HUES48 (cell line): ENCODE results near the gene PPP1CA.
"Not testable (repeated sequence)": the region's sequence is repeated elsewhere in the genome, so short reads cannot be mapped to it uniquely, and the experiment has no call there.

ENCODE experiments used
- H3K27ac ChIP-seq: one replicate; pipeline ENCODE4 v1.7.0; 2013; ENCODE audit warnings: low read depth, low read length, inconsistent platforms
- H3K27me3 ChIP-seq: 2 replicates; pipeline ENCODE4 v1.6.1; 2013; ENCODE audit warnings: mild to moderate bottlenecking, low read length; ENCODE audit not compliant: control insufficient read depth, insufficient read depth
- H3K36me3 ChIP-seq: 2 replicates; pipeline ENCODE4 v1.6.1; 2013; ENCODE audit warnings: low read length; ENCODE audit not compliant: control insufficient read depth, insufficient read depth
- H3K4me1 ChIP-seq: 2 replicates; pipeline ENCODE4 v1.6.1; 2013; ENCODE audit warnings: mild to moderate bottlenecking, low read length; ENCODE audit not compliant: control insufficient read depth, insufficient read depth
- H3K4me3 ChIP-seq: 2 replicates; pipeline ENCODE4 v1.5.1; 2013; ENCODE audit warnings: mild to moderate bottlenecking, low read depth, low read length
- H3K9ac ChIP-seq: 2 replicates; pipeline ENCODE4 v1.6.1; 2013; ENCODE audit warnings: mild to moderate bottlenecking, low read depth, low read length, moderate library complexity
- H3K9me3 ChIP-seq: 2 replicates; pipeline ENCODE4 v1.6.1; 2013; ENCODE audit warnings: low read length; ENCODE audit not compliant: control insufficient read depth, insufficient read depth

PPP1CA gene

GRCh38 chr11:67405688-67406339 is 4.2 kb upstream of the PPP1CA start:
- H3K9ac ChIP-seq: no peak overlapping the region
- H3K9me3 ChIP-seq: no peaks in the 10 kb centered on the region
- no peak overlapping the region for H3K27ac ChIP-seq
- H3K4me1 ChIP-seq: peaks cover 13% of the 10 kb centered on the region
- no peak overlapping the region for H3K4me3 ChIP-seq
- H3K27me3 ChIP-seq: no peaks in the 10 kb centered on the region
- no peaks in the 10 kb centered on the region for H3K36me3 ChIP-seq

GRCh38 chr11:67405196-67405567 is 3.5 kb upstream of the PPP1CA start:
- H3K9ac ChIP-seq: no peak overlapping the region
- H3K36me3 ChIP-seq: peaks cover 4% of the 10 kb centered on the region; the same call in 1 of the 2 replicates
- H3K9me3 ChIP-seq: no peaks in the 10 kb centered on the region
- H3K27me3 ChIP-seq: no peaks in the 10 kb centered on the region
- peaks cover 15% of the 10 kb centered on the region for H3K4me1 ChIP-seq
- H3K4me3 ChIP-seq: no peak overlapping the region
- no peak overlapping the region for H3K27ac ChIP-seq

GRCh38 chr11:67404515-67405195 is 3.0 kb upstream of the PPP1CA start:
- no peaks in the 10 kb centered on the region for H3K9me3 ChIP-seq
- H3K27me3 ChIP-seq: no peaks in the 10 kb centered on the region
- H3K36me3 ChIP-seq: peaks cover 7% of the 10 kb centered on the region
- no peak overlapping the region for H3K4me3 ChIP-seq
- H3K27ac ChIP-seq: no peak overlapping the region
- H3K9ac ChIP-seq: no peak overlapping the region
- H3K4me1 ChIP-seq: peaks cover 10% of the 10 kb centered on the region

GRCh38 chr11:67403085-67403484 is 1.4 kb upstream of the PPP1CA start:
- not testable (repeated sequence) for H3K27ac ChIP-seq, H3K4me1 ChIP-seq, H3K4me3 ChIP-seq, H3K9me3 ChIP-seq, H3K27me3 ChIP-seq, H3K9ac ChIP-seq
- peaks cover 23% of the 10 kb centered on the region for H3K36me3 ChIP-seq

- H3K9me3 ChIP-seq, H3K9ac ChIP-seq, H3K4me1 ChIP-seq, H3K27me3 ChIP-seq: not testable (repeated sequence)
- Histone ChIP-seq H3K4me3 (peak overlapping the region; percentile 38; the same call in 1 of the 2 replicates), H3K27ac (peak overlapping the region; percentile 88), H3K36me3 (peaks cover 30% of the 10 kb centered on the region)
These were observed 658 bp upstream of the PPP1CA start for GRCh38 chr11:67402192-67402839.

- Histone ChIP-seq H3K4me3 (peak overlapping the region; percentile 91), H3K27me3 (no peaks in the 10 kb centered on the region), H3K27ac (peak overlapping the region; percentile 90), H3K4me1 (peaks cover 9% of the 10 kb centered on the region; the same call in 1 of the 2 replicates), H3K36me3 (peaks cover 36% of the 10 kb centered on the region), H3K9me3 (no peaks in the 10 kb centered on the region), H3K9ac (peak overlapping the region; percentile 71)
These were observed 640 bp downstream of the PPP1CA start for GRCh38 chr11:67400942-67401494.

- Histone ChIP-seq H3K36me3 (peaks cover 42% of the 10 kb centered on the region), H3K9ac (0 out of 2 replicates have a peak overlapping the region, but pooled peaks have one; percentile 71), H3K27me3 (no peaks in the 10 kb centered on the region), H3K4me1 (peaks cover 9% of the 10 kb centered on the region; the same call in 1 of the 2 replicates), H3K9me3 (no peaks in the 10 kb centered on the region), H3K27ac (no peak overlapping the region), H3K4me3 (peak overlapping the region; percentile 91)
These were observed 1.3 kb downstream of the PPP1CA start for GRCh38 chr11:67400251-67400941.

GRCh38 chr11:67398661-67399563 is 2.7 kb downstream of the PPP1CA start:
- Histone ChIP-seq H3K9me3 (no peaks in the 10 kb centered on the region), H3K4me3 (no peak overlapping the region), H3K27me3 (no peaks in the 10 kb centered on the region), H3K4me1 (peaks cover 9% of the 10 kb centered on the region; the same call in 1 of the 2 replicates), H3K9ac (no peak overlapping the region), H3K36me3 (peaks cover 49% of the 10 kb centered on the region), H3K27ac (no peak overlapping the region)

- H3K4me3 ChIP-seq: no peak overlapping the region
- H3K27ac ChIP-seq: no peak overlapping the region
- H3K9ac ChIP-seq: no peak overlapping the region
- peaks cover 9% of the 10 kb centered on the region; the same call in 1 of the 2 replicates for H3K4me1 ChIP-seq
- H3K27me3 ChIP-seq: no peaks in the 10 kb centered on the region
- no peaks in the 10 kb centered on the region for H3K9me3 ChIP-seq
- H3K36me3 ChIP-seq: peaks cover 56% of the 10 kb centered on the region
These were observed 3.5 kb downstream of the PPP1CA start for GRCh38 chr11:67397986-67398660.
